Prostate gland (tissue), 2 donors: Measurements from ENCODE around the gene HSD17B14.

Experiments used
- POLR2A ChIP-seq: fragments of 450-650 bp; IDR thresholded peaks from one replicate; pipeline ENCODE4 v1.6.1; 2016; ENCODE audit warnings: antibody characterized with exemption, mild to moderate bottlenecking
- POLR2AphosphoS5 ChIP-seq: sonication (generic); formaldehyde crosslinking; IDR thresholded peaks from one replicate; pipeline ENCODE4 v1.6.1; 2017; ENCODE audit warnings: antibody characterized with exemption
- TF ChIP-seq, protein P1 (sequence below), 4 experiments: fragments of 200-600 bp in 2 of 4; fragments of 450-650 bp in 2 of 4; sonication (generic) in 2 of 4; IDR thresholded peaks; 1 replicate in 3 of 4; 2 replicates in 1 of 4; pipeline ENCODE4 v1.5.1; 2016 to 2019; ENCODE audit warnings: antibody characterized with exemption in 4 of 4, mild to moderate bottlenecking in 2 of 4, moderate library complexity in 2 of 4

DNA sequence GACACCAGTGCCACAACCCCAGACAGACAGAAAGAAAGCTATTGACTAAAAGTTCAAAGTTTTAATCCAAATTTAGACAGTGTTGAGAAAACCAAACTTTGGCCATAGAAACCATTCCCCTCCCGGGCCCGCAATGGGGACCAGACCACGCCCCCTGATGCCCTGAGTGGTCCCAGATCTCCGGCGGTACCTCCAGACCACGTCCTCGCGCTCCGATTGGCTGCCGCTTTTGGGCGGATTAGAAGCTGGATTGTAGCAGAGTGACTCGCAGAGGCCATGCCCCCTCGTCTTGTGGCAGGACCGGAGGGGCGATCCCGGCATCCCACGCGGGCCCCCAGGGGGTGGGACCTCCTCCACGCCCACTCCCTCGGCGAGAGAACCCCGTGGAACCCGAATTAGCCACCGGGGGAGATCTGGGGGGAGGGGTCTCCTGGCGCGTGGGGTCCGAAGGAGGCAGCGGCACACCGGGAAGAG, 797 bp upstream of the HSD17B14 start:
- no peak for TF ChIP-seq POLR2A
- TF ChIP-seq, protein P1, sequence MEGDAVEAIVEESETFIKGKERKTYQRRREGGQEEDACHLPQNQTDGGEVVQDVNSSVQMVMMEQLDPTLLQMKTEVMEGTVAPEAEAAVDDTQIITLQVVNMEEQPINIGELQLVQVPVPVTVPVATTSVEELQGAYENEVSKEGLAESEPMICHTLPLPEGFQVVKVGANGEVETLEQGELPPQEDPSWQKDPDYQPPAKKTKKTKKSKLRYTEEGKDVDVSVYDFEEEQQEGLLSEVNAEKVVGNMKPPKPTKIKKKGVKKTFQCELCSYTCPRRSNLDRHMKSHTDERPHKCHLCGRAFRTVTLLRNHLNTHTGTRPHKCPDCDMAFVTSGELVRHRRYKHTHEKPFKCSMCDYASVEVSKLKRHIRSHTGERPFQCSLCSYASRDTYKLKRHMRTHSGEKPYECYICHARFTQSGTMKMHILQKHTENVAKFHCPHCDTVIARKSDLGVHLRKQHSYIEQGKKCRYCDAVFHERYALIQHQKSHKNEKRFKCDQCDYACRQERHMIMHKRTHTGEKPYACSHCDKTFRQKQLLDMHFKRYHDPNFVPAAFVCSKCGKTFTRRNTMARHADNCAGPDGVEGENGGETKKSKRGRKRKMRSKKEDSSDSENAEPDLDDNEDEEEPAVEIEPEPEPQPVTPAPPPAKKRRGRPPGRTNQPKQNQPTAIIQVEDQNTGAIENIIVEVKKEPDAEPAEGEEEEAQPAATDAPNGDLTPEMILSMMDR (IDR thresholded peaks at IDR 0.05), result no peak
- peak; percentile 13 for TF ChIP-seq POLR2AphosphoS5
